ENCODE data around the gene CREM.
A peak's percentile ranks its signal among the peaks of the same experiment; 100 is the strongest.

CREM gene

GRCh38 chr10:35185260-35186034, 58.8 kb downstream of the CREM start:
- intact Hi-C loops (cut with DNase I), result no loop called here
- DNase-seq, result no peak

DNA sequence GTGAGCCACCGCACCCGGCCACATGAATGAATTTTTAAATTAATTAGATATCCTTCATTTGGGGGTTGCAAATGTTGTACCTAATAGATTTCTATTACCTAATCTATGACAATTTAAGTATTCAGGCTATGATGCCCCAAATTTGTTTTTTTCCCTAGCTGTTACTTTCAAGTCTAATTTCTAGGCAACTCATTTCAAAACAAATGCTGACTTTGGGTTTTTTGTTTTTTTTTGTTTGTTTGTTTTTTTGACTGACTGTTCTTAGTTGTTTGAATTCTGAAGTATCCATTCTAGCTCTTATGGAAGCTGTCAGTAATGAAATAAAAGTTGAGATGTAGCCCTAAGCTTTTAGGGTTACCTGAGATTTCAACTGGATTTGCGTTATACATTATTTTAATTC, 62.3 kb downstream of the CREM start:
- intact Hi-C loops (cut with DNase I), result no loop called here
- DNase-seq, result no peak

GRCh38 chr10:35191523-35191922, 64.9 kb downstream of the CREM start:
- peak in 11 of 42 donors; percentile 20 to 52 (median 34) for DNase-seq
- intact Hi-C loops (cut with DNase I), result no loop called here

- intact Hi-C loops (cut with DNase I), result no loop called here
- DNase-seq, result no peak
Measured at GRCh38 chr10:35192645-35193249, 66.1 kb downstream of the CREM start.

- no peak for DNase-seq
- intact Hi-C loops (cut with DNase I), result no loop called here
Measured at GRCh38 chr10:35194471-35194870, 67.8 kb downstream of the CREM start.

GRCh38 chr10:35194906-35195305, 68.3 kb downstream of the CREM start:
- intact Hi-C loops (cut with DNase I), result loop anchor here (5.0 kb wide), 1 partner anchor 68 kb away; the partner anchor contains the start of gene CREM
- no peak for DNase-seq

DNA sequence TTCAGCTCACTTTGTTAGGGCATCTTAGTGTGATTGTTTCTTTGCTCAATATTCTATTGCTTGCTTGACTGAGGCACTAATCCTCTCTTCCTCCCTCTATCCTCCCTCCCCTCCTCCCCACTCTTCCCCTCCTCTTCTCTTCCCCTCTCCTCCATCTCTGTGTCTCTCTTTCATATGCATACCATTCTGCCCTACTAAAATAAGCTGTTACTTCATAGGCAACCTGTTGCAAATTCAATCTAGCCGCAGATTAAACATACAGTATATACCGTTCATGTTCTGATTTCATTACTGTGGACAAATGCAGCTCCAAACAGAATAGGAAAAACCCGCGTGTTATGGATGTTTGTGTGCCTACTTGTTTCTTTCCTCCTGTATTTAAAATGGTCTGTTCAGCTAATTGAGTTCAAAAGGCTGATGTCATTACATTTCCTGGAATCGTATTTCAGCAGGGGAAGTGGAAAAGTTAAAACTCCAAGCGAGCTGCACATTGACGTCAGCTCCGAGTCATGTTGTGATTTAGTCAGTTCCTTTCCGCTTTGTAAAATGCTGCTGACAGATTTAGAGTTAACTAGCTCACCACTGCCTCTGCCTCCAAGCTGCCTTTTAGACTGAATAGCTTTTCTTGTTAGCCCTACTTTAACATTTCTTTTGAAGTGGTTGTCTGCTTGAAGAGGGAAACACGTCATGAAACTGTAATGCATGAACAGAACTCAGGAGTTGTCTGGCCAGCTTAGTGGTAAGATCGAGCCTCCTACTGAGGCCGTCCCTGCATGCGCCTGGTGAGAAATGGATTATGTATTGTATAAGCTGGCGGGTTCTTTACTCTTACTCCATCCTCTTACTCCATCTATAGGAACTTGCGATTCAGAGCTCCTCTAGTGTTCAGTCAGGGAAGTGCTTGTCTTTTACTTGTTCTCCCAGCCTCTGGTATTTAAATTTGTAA, 69.0 kb downstream of the CREM start:
- intact Hi-C loops (cut with DNase I), result loop anchor here (5.0 kb wide), 1 partner anchor 68 kb away; the partner anchor contains the start of gene CREM
- DNase-seq, result peak in 22 of 42 donors; percentile 28 to 78 (median 56)

- intact Hi-C loops (cut with DNase I), result no loop called here
- no peak for DNase-seq
Measured at GRCh38 chr10:35200487-35200886, 73.8 kb downstream of the CREM start.

DNA sequence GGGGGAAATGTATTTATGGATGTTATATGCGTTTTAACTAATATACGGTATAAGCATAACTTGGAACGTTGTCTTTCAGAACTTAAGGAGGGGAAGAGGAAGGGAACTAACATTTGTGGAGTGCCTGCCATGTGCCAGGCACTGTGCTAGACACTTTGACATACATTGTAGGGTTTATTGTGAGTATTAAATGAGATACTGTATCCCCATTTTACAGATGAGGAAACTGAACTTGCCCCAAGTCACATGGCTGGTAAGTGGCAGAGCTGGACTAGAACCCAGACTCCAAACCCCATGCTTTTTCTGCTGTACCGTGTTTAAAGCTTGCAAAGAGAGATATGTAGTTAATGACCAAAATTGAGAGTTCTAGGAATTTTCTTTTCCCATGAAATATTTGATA, 74.6 kb downstream of the CREM start:
- intact Hi-C loops (cut with DNase I), result no loop called here
- DNase-seq, result no peak

- intact Hi-C loops (cut with DNase I), result no loop called here
- no peak for DNase-seq
Measured at GRCh38 chr10:35202050-35202449, 75.4 kb downstream of the CREM start.

- intact Hi-C loops (cut with DNase I), result no loop called here
- no peak for DNase-seq
Measured at GRCh38 chr10:35203745-35204144, 77.1 kb downstream of the CREM start.

GRCh38 chr10:35204650-35205319, 78.1 kb downstream of the CREM start:
- DNase-seq, result no peak
- intact Hi-C loops (cut with DNase I), result no loop called here

DNA sequence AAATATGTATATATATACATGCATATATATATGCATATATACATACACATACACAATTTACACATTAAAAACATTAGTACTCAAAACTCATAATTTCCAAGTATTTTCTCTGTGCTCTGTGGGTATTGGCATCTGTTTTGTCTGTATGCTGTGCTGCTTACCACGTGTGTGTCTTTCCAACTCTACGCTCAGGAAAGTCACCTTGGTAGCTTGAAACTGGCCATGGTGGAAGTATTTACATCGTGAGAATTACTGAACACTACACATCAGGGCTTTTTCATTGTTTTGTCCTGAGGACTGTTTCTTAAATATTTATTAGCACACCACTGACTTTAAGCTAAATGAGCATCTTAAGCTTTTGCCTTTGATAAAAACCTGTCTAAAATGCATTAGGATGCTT, 79.6 kb downstream of the CREM start:
- no peak for DNase-seq
- intact Hi-C loops (cut with DNase I), result no loop called here

GRCh38 chr10:35208536-35208935, 81.9 kb downstream of the CREM start:
- intact Hi-C loops (cut with DNase I), result no loop called here
- peak in 7 of 42 donors; percentile 36 to 60 (median 51) for DNase-seq

- intact Hi-C loops (cut with DNase I), result no loop called here
- peak in 5 of 42 donors; percentile 39 to 70 (median 52) for DNase-seq
Measured at GRCh38 chr10:35208949-35209613, 82.4 kb downstream of the CREM start.

GRCh38 chr10:35210961-35211360, 84.3 kb downstream of the CREM start:
- peak in 1 of 42 donors; percentile 35 for DNase-seq
- intact Hi-C loops (cut with DNase I), result no loop called here

- intact Hi-C loops (cut with DNase I), result no loop called here
- DNase-seq, result peak in 1 of 42 donors; percentile 34
Measured at GRCh38 chr10:35211390-35211789, 84.7 kb downstream of the CREM start.

DNA sequence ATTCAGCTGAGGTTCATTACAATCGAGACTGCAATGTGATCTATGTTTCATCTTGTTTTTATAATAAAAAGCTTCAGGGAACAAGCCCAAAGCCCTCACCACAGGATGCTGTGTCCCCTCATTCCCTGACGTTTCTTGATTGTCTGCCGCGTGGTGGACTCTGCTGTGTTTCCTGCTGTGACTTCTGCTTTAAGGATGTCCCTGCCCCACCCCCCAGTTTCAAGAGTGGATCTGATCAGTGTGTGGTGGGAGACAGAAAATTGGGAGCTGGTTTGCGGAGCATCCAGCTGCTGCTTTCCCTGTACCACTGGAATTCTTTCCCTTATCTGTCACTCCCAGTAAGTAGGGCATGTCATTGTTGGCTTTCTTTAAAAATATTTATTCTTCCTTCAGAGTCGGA, 86.2 kb downstream of the CREM start:
- intact Hi-C loops (cut with DNase I), result no loop called here
- DNase-seq, result peak in 18 of 42 donors; percentile 25 to 66 (median 52)
